ENCODE measurements around the gene CCL22.

Gene CCL22

GRCh38 chr16:57403965-57404817, 45.6 kb downstream of the CCL22 start, which contains the start of gene CCL17:
Gene CCL17 (plus strand): TSS chr16:57404767. CDS start chr16:57413933, 9,166 bp downstream.
- no peak for TF ChIP-seq ZFX (IDR thresholded peaks at IDR 0.05)
- no peak for TF ChIP-seq CTCF (conservative IDR thresholded peaks at IDR 0.05)
- H3K27ac ChIP-seq = no peak within 1 kb of the TSS

- TF ChIP-seq ZFX (IDR thresholded peaks at IDR 0.05) (no peak), CTCF (conservative IDR thresholded peaks at IDR 0.05) (no peak)
- no peak overlapping the region for H3K27ac ChIP-seq
Measured at GRCh38 chr16:57405097-57405496, 46.5 kb downstream of the CCL22 start.

GRCh38 chr16:57406881-57407280, 48.3 kb downstream of the CCL22 start:
- no peak overlapping the region for H3K27ac ChIP-seq
- TF ChIP-seq CTCF (conservative IDR thresholded peaks at IDR 0.05) = no peak
- TF ChIP-seq ZFX (IDR thresholded peaks at IDR 0.05) = no peak

GRCh38 chr16:57407521-57408353, 49.2 kb downstream of the CCL22 start:
- no peak for TF ChIP-seq CTCF (conservative IDR thresholded peaks at IDR 0.05)
- no peak for TF ChIP-seq ZFX (IDR thresholded peaks at IDR 0.05)
- no peak overlapping the region for H3K27ac ChIP-seq

- no peak for TF ChIP-seq CTCF (conservative IDR thresholded peaks at IDR 0.05)
- no peak for TF ChIP-seq ZFX (IDR thresholded peaks at IDR 0.05)
- no peak overlapping the region for H3K27ac ChIP-seq
Measured at GRCh38 chr16:57409065-57409464, 50.5 kb downstream of the CCL22 start.

GRCh38 chr16:57409870-57410587, 51.4 kb downstream of the CCL22 start:
- TF ChIP-seq CTCF (conservative IDR thresholded peaks at IDR 0.05) (no peak), ZFX (IDR thresholded peaks at IDR 0.05) (no peak)
- H3K27ac ChIP-seq = no peak overlapping the region

Measured in C4-2B (cell line).